Measurements from ENCODE around the gene CRTC3. TPM values are rescaled to one million over a fixed set of nuclear protein-coding genes. Genes with fewer than 3 reads are reported as not detected.
"Not testable (repeated sequence)": the region's sequence is repeated elsewhere in the genome, so short reads cannot be mapped to it uniquely, and the experiment has no call there.

Gene CRTC3
- total RNA-seq, 1 donor from 2014 or later = 55.7 TPM

DNA sequence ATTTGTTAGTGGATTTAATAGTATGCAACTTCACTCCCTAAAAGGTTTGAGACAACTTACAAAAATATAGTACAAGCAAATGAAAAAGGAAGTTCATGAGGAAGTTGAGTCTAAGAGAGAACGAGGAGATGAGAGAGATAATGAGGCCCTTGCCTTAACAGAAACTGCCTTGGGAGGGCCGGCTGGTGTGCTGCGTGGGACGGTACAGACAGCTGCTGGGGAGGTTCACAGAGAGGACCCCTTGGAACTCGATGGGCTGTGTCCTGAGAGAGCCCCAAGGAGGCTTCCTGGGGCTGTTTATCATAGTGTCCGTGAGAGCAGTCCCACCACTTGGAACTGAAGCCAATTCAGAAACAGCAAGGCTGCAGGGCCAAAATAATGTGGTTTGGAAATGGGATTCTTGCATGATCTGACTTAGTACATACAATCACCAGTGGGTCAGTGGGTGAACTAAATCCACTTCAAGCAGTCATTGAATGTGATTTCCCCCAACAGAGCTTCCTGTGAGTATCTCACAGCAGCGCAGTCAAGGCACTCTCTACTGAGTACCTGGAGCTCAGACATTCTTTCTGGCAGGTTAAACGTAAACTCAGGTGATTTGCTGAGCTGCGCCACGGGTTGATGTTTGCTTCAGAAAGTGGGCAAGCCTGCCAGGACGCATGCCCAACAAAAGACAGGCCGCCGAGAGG, 90.8 kb downstream of the CRTC3 start:
- DNase-seq (ENCODE audit: low spot score) = no peak

DNA sequence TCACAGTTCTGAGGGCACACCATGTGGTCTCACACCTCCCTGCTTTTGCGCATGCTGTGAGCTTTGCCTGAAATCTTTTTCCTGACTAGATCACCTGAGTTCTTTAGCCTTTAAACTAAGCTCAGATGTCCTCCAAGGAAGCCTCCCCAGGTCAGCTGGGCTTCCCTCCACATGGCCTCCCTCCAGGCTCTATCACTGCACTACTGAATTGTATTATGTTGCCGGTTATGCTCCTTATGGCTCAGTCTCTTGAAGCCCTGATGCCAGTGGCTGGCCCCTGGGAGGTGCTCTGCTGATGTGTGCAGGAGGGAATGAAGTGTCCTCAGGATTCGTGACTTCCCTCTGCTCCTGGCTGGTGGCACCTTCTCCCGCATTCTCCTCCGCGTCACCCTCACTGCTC, 94.1 kb downstream of the CRTC3 start:
- no peak for DNase-seq (ENCODE audit: low spot score)

DNA sequence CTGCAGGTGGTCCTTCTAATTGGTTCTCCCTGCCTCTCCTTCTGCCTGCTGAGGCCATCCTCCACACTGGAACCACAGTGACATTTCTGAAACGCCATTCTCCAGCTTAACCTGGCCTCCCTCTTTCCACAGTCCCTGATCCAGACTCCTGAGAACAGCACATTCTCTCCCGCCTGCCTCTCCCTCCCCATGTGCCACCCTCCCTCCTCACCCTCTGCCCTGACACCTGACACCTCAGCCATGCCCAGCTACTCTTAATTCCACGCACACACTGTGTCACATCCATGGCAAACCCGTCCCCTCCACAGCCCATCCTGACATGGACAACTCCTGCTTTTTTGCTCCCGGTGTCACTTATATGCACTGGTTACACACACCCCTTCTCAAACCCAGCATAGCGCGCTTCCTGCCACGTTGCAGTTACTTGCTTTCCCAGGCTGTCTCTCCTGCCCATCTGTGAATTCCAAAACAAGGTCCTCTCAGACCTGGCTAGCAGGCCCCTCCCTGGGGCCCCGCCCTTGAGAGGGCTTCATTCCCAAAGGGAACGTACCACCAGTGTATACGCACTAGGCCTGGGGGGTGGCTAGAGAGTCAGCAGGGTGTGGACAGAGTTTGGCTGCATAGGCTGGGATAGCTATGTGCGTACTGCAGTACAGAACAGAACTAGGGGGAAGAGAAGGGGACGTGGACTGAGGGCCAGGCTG, 94.7 kb downstream of the CRTC3 start:
- DNase-seq (ENCODE audit: low spot score) = no peak

DNA sequence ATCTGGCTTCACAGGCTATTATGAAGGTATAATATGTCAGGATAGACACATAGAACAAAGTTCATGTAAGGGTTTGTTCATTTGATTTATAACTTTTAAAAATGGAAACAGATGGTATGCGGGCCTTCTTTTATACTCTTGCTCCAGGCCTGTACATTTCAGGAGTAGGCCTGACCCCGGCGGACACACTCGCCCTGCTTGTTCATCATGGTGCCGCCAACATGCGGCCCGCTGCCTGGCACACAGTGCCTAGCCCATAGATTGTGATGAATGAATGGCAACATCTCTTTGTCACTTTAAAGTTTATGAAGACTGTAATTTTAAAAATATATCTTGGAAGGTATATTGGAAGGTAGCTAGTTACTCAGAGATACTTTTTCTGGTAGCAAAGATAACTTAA, 95.3 kb downstream of the CRTC3 start:
- DNase-seq (ENCODE audit: low spot score) = no peak

DNA sequence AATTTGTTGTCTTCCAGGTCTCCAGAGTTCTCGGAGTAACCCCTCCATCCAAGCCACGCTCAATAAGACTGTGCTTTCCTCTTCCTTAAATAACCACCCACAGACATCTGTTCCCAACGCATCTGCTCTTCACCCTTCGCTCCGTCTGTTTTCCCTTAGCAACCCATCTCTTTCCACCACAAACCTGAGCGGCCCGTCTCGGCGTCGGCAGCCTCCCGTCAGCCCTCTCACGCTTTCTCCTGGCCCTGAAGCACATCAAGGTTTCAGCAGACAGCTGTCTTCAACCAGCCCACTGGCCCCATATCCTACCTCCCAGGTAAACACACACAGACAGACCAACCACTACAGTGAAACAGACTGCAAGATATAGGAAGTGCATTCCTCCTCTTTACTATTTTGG, 99.5 kb downstream of the CRTC3 start:
- no peak for DNase-seq (ENCODE audit: low spot score)

DNA sequence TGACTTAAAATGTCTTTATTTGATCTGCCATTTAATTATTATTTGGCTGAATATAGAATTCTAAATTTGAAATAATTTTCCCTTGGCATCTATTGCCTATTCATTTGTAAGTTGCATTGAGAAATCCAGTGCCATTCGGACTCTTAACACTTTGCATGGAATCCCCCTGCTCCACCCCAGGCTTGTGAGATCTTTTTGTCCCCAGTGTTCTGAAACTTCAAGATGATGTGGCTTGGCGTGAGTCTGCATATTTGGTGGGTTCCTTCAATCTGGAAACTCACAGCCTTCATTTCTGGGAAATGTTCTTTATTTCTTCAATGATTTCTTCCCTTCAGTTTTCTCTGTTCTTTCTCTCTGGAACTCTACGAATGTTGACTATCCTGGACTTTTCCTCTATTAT, 103.6 kb downstream of the CRTC3 start:
- no peak for DNase-seq (ENCODE audit: low spot score)

DNA sequence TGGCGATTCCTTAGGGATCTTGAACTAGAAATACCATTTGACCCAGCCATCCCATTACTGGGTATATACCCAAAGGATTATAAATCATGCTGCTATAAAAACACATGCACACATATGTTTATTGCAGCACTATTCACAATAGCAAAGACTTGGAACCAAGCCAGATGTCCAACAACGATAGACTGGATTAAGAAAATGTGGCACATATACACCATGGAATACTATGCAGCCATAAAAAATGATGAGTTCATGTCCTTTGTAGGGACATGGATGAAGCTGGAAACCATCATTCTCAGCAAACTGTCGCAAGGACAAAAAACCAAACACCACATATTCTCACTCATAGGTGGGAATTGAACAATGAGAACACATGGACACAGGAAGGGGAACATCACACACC, 107.3 kb downstream of the CRTC3 start:
- not testable (repeated sequence) for DNase-seq (ENCODE audit: low spot score)

DNA sequence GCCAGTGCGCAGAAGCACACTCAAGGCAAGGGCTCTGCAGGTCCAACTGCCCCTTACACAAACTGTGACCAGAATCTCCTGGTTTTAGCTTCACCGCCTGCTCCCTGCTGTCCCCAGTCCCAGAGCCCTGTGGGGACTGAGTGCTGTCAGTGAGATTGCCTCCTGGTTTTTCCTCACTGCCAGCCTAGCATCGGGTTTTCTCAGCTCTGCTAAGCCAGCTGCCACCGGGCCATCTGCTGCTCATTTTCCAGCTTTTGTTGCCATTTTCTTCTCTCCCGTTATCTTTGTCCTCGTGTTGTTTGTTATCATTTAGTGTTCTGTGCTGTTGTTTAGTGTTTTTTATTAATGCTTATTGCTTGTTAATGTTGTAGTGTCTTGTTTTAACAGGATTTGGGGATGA, 108.0 kb downstream of the CRTC3 start:
- DNase-seq (ENCODE audit: low spot score) = no peak

DNA sequence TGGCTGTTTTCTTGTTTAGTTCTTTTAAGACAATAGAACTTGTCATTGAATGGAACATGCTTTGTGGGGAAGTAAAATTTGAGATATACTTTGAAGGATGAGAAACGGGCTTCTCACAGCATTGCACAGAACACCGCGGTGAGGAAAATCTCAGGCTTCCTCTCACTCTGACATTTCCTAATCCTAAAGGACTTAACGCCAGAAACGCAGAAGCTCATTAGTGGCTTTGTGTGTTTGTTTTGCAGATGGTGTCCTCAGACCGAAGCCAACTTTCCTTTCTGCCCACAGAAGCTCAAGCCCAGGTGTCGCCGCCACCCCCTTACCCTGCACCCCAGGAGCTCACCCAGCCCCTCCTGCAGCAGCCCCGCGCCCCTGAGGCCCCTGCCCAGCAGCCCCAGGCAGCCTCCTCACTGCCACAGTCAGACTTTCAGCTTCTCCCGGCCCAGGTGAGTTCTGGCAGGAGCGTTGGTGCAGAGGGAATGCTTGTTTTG, 108.5 kb downstream of the CRTC3 start:
- no peak for DNase-seq (ENCODE audit: low spot score)

DNA sequence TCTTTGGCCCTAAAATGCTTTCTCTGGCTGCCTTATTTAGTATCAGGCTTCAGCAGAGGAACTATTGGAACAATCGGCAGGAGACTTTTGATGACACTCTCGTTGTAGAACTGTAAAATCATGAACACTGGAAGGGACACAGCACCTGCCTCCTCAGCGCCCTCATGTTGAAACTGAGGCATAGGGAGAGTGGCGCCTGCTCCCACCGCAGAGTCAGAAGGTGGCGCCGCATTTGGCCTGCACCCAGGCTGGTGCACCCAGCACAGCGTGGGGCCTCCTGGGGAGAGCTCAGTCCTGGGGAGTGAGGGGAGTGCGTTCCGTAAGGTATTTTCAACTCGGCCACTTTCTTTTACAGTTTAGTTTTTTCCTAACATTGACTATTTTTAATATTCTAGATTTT, 109.2 kb downstream of the CRTC3 start:
- no peak for DNase-seq (ENCODE audit: low spot score)

DNA sequence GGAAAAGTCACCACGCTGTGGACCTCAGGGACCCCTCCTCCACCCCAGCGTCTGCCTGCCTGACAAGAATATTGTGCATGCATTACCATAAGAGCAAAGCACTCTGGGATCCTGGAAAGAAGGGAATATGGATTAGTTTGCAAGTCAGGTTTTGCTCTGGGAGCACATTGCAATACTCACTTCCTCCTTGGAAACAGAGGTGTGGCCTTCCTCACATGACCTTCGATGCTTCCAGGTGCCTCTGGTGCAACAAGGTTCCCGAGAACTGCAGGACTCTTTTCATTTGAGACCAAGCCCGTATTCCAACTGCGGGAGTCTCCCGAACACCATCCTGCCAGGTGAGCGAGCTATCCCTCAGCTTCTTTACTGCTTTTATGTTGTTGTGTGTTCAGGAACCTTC, 111.1 kb downstream of the CRTC3 start:
- no peak for DNase-seq (ENCODE audit: low spot score)

DNA sequence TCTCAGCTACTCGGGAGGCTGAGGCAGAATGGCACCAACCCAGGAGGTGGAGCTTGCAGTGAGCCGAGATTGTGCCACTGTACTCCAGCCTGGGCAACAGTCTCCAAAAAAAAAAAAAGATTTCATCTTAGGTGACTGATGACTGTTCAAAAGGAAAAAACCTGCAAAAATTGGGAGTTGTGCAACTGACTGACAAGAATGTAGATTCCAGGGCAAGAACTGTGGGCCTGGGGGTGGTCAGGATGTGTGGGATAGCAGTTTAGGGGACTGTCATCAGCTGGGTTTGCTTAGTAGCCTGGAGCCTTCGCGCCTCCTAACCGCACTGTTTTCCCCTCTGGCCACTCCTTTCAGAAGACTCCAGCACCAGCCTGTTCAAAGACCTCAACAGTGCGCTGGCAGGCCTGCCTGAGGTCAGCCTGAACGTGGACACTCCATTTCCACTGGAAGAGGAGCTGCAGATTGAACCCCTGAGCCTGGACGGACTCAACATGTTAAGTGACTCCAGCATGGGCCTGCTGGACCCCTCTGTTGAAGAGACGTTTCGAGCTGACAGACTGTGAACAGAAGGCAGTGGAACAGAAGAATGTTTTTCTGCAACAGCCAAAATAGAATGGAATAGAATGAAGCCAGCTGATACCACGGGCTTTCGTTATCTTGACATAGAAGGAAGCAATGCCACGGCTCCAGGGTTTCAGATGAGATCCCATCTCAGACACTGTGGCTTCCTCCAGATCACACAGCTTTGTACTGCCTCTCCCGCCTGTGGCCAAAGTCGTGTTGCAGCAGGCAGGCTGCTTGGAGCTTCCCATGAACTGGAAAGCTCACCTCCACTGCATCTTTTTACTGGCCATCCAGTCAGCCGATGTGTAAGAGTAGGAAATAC, 112.1 kb downstream of the CRTC3 start:
- DNase-seq (ENCODE audit: low spot score) = no peak

DNA sequence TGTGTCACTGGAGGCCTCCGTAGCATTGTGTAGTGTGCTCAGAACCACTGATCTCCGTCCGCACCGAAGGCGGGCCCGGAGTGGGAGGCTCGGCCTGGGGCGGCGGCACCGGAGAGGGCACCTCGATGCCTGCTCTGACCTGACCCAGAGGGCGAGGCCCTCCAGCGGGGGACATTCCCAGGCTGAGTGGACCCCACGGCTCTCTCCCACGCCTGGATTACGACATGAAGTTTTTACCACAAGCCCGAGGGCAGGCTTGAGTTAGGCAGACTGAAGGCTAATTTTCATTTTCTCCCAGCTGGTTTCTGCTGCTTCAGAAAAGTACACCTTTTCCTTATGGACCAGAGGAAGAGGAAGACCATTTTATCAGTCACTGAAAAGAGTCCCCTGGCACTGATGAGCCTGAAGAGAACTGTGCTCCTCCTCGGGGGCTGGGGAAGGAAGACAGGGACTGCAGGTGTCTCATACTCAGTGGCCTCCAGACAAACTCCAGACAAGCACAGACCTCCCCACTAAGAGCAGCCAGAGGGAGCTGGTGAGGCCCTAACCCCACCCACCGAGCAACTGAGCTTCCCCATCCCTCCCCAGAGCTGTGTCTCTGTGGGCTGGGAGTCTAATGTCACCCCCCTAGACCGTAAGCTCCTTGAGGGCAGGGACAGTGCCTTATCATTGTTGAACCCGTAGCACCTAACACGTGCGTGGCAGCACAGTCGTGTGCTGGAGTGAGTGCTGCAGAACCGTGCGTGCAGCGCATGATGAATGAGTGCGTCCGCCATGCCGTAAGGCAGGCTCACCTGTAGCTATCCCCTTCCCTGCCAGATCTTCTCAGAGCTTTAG, 113.0 kb downstream of the CRTC3 start:
- DNase-seq (ENCODE audit: low spot score) = no peak

DNA sequence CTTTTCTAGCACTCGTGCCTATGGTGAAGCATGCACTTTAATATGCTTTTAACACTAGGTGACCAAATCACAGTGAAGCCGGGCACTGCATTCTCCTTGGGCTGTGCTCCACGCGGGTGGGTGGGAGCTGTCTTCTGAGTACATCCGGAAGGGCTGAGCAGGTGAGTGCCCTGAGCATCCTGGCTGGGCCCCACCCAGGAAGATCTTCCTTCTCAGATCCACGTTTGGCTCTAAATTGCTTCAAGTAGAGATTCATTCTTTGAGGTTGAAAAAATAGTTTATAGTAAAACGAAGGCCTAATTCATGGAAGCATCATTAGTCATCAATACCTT, 113.5 kb downstream of the CRTC3 start:
- DNase-seq (ENCODE audit: low spot score) = no peak

DNA sequence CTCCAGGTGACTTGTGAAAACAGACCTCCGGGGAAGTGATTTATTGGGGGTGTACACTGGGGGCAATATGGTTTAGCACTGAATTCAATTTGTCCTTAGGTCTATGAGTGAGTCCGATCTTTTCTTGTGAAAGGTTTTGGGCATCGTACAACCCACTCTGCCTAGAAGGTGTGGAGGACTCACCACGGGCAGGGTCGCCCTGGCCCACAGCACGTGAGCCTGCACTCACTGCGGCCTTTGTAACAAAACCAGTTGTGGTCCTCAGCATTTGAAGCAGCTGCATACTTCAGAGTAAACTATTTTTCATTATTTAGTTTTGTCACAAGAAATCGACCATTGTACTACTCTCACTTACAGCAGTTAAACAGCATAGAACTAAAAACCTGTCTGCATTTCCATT, 114.8 kb downstream of the CRTC3 start:
- DNase-seq (ENCODE audit: low spot score) = no peak

DNA sequence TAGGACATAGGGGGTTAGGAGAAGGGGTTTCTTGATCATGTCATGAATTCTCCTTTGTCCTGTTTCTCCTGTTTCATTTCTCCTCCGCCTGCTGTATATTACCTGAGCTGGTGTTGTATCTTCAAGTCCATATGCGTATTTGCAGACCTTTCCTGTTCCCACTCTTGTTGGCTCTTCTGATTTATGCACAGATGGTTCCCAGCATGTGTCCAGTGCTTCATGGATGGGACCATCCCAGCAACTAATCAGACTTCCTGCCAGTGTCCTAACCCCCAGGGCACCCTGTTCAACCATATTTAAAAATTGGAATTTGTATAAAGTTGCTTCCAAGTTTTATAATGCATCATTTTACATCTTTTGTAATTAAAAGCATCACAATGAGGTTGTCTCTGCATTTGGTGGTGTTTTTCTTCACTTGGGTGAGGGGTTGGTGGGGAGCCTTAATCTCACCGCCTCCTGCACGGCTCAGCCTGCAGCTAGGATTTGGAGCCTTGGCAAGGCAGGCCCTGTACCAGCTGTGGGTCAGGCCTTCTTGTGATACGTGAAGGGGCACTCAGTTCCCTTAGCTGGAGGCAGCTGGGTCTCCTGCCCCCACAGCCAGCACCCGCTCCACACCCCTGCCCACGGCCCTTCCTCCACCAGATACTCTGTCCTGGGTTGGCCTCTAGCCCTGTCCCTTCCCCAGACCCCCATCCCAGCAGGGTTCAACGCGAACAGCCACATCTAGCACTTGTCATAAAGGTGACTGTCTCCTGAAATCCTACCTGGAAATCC, 115.4 kb downstream of the CRTC3 start:
- no peak for DNase-seq (ENCODE audit: low spot score)

DNA sequence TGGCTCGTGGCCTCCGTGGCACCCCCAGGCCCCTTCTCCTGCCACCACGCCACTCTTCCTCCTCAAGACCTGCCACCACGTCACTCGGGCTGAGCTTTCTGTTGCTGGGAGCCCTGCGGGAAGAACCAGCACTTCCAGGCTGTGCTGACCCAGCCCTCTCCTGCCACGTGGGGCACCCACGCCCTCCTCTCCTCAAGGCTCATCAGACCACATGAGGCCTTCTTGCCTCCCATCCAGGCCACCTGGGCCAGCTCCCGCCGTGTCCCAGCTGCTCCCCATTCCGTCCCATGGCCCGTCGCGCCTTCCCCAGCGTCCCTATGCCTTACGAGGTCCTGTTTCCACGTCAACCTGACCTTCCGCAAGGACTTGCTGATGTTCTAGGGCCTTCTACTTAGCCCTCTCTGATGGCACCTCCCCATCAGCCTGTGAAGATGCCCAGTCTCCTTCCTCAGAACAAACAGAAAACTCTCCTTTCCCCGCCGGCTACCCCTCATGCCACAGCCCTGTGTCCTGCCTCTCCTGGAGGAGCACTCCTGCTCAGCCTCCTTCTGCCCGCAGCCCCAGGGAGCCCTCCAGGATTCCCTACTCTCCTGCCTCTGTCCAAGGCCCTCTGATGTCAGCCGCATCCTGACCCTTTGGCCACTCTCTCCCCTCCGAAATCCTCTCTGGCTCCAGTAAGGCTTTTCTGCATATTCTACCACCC, 116.3 kb downstream of the CRTC3 start:
- DNase-seq (ENCODE audit: low spot score) = peak; percentile 64

DNA sequence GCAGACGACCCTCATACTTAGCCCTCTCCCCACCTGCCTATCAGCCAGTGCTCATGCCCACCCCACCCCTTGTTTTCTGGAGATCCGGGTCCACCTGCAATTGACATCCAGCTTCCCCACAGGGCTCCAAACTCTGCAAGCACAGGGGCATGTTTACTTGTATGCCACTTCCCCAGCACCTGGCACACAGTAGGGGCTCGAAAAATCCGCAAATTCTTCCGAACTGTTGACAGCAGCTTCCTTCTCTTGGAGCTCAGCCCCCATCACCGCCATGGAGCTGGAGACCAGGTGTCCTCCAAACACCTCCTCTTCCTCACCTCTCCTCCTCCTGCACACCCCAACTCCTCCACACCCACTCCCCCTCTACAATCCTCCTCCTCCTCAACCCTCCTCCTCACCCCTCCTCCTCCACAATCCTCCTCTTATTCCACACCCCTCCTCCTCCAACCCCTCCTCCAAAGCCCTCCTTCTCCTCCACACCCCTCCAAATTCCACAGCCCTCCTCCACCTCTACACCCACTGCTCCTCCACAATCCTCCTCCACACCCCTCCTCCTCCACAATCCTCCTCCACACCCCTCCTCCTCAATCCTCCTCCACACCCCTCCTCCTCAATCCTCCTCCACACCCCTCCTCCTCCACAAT, 117.1 kb downstream of the CRTC3 start:
- DNase-seq (ENCODE audit: low spot score) = no peak

DNA sequence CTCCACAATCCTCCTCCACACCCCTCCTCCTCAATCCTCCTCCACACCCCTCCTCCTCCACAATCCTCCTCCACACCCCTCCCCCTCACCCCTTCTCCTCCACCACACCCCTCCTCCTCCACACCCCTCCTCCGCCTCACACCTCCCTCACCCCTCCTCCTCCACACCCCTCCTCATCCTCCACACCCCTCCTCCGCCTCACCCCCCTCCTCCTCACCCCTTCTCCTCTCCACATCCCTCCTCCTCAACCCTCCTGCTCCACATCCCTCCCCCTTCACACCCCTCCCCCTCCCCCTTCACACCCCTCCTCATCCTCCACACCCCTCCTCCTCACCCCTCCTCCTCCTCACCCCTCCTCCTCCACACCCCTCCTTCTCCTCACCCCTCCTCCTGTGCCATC, 117.6 kb downstream of the CRTC3 start:
- no peak for DNase-seq (ENCODE audit: low spot score)

Measured in ureter (tissue), 1 donor.